ENCODE results near the gene ROBO2.

The ROBO2 gene

DNA sequence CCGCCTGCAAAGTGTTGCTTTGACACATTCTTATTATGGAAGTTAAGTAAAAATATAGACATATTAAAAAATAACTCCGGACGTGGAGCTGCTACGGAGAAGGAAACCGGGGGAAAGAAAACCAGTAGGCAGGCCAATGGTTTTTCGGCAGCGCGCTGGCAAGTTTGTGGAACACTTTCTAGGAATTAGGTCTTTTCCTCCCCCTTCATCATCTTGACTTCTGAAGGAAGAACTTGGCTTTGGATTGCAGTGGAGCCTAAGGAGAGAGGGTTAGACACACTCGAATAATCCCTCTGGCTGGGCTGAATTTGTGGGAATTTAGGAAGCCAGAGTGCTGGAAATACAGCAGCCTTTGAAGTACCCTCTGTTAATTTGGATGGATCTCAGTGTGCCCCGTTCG, 317 bp downstream of the ROBO2 start:
- TF ChIP-seq, protein P1, sequence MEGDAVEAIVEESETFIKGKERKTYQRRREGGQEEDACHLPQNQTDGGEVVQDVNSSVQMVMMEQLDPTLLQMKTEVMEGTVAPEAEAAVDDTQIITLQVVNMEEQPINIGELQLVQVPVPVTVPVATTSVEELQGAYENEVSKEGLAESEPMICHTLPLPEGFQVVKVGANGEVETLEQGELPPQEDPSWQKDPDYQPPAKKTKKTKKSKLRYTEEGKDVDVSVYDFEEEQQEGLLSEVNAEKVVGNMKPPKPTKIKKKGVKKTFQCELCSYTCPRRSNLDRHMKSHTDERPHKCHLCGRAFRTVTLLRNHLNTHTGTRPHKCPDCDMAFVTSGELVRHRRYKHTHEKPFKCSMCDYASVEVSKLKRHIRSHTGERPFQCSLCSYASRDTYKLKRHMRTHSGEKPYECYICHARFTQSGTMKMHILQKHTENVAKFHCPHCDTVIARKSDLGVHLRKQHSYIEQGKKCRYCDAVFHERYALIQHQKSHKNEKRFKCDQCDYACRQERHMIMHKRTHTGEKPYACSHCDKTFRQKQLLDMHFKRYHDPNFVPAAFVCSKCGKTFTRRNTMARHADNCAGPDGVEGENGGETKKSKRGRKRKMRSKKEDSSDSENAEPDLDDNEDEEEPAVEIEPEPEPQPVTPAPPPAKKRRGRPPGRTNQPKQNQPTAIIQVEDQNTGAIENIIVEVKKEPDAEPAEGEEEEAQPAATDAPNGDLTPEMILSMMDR (conservative IDR thresholded peaks at IDR 0.05; ENCODE audit: low read length) = no peak
- no peak for DNase-seq (ENCODE audit: low read depth)
- H3K4me3 ChIP-seq (ENCODE audit: low read length) = peak overlapping the region; percentile 19

DNA sequence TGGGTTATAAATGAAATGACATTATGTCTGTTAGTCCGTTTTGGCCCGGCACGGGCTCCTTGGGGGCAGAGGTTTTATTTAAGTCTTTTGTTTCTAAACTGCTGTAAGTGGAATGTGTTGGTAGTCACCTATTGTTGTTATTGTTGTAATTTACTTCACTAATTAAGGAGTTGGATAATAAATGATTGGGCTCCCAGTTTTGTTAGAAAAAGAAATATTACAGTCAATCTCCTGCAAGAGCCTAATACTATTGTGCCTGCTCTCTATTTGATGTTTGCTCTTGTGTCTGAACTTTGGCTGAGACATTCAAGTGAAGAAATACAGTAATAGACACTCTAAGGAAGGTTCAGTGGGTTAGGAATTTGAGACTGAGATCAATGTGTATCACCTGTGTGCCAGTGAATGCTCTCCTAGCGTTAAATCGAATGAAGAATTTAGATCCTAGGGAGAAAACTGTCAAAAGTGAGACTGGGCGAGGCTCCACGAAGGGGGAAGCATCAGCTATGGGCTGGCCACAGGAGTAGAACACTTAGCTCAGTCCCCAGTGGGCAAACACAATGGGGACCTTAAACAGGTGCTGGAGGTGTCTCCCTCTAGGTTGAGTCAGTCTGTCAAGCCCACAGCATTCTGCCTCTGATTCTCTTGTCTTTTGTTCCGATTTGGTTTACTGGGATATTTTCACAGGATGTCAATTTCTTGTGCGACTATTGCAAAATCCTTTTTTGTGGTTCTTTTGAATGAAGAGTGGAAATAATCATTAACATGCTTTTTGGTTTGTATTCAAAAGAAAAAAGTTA, 1.2 kb downstream of the ROBO2 start:
- H3K4me3 ChIP-seq (ENCODE audit: low read length) = no peak overlapping the region
- DNase-seq (ENCODE audit: low read depth) = no peak
- TF ChIP-seq, protein P1 (conservative IDR thresholded peaks at IDR 0.05; ENCODE audit: low read length) = no peak

DNA sequence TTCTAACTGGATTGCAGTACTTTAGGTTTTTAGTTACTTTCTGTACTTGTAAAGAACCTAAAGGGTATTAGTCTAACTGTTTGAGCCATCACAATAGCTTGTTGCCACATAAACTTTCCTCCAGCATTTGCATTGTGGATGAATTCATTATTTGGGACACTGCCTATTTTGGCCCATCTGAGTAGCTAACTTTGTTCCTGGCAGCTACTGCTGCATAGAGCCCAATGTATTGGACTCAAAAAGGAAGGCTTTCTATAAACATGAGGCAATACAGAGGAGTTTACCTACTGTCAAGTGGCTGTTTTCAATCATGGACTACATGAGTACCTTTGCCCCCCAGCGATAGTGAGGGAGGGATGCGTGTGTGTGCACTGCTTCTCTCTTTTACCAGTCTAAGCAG, 1.9 kb downstream of the ROBO2 start:
- no peak for DNase-seq (ENCODE audit: low read depth)
- TF ChIP-seq, protein P1 (conservative IDR thresholded peaks at IDR 0.05; ENCODE audit: low read length) = no peak
- H3K4me3 ChIP-seq (ENCODE audit: low read length) = no peak overlapping the region

DNA sequence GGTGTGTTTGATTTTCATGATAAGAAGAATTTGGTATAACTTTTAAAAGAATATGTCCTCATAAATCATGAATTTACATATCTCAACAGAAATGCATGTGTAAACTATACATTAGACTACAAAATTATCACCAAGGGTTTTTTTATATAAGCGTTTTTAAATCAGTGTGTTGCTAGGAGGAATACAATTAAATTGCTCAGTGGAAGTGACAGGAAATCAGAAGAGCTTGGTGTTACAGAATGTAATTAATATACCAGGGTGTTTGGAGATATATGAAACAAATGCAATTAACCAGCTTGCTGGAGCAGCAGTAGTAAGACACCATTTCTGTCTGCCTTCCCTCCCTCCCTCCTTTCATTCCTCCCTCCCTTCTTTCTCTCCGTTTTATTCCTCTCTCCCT, 2.4 kb downstream of the ROBO2 start:
- TF ChIP-seq, protein P1 (conservative IDR thresholded peaks at IDR 0.05; ENCODE audit: low read length) = no peak
- no peak overlapping the region for H3K4me3 ChIP-seq (ENCODE audit: low read length)
- DNase-seq (ENCODE audit: low read depth) = no peak

DNA sequence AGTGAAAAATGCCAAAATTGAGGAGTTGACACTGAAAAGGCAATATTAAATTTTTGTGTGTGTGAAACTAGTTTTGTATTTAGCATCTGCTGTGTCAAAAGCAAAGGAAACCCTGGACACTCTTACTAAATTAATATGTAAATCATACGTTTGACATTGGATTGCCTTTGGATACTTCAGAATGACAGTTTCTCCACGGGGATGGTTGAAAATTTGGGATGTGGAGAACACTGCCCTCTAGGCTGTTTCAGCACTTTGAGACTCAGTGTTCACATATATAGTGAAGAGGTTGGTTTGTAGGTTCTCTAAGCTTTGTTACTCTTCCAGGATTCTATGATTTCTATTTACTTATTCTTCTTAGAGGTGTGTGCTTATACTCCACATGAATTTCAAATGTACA, 3.0 kb downstream of the ROBO2 start:
- no peak overlapping the region for H3K4me3 ChIP-seq (ENCODE audit: low read length)
- TF ChIP-seq, protein P1 (conservative IDR thresholded peaks at IDR 0.05; ENCODE audit: low read length) = peak; percentile 21
- DNase-seq (ENCODE audit: low read depth) = no peak

DNA sequence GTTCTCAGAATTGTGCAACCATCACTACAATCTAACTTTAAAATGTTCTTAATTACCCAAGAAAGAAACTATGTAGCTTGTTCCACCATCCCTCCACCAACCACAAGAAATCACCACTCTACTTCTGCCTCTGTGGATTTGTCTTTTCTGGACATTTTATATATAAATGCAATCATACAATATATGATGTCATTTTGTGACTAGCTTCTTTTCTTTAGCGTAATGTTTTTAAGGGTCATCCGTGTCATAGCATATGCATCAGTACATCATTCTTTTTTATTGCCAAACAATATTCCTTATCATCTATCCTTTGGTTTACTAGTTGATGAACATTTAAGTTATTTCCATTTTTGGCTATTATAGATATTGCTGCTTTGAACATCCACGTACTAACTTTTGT, 5.8 kb downstream of the ROBO2 start:
- H3K4me3 ChIP-seq (ENCODE audit: low read length) = no peak overlapping the region
- no peak for DNase-seq (ENCODE audit: low read depth)
- TF ChIP-seq, protein P1 (conservative IDR thresholded peaks at IDR 0.05; ENCODE audit: low read length) = no peak

DNA sequence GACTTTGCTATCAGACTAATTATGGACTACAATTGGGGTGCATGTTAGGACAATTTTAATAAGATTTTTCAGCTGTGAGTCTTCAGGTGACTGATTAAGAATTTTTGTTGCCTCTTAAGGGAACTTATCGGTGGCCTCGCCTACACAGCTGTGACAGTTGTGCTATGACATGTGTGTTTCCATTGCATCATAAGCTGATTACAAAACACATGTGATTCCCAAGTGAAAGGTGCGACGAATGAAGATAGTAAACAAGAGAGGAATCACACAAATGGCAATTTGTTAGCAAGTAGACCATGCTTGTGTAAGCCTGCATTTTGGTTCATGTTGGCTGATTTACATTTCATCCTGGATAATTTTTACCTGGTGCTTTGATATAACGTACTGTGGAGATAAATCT, 8.3 kb downstream of the ROBO2 start:
- TF ChIP-seq, protein P1 (conservative IDR thresholded peaks at IDR 0.05; ENCODE audit: low read length) = no peak
- no peak for DNase-seq (ENCODE audit: low read depth)
- H3K4me3 ChIP-seq (ENCODE audit: low read length) = no peak overlapping the region

All from AG10803 (cell line).